Measurements from ENCODE around the gene MCF2L2. TPM values are rescaled to one million over a fixed set of nuclear protein-coding genes. Genes with fewer than 3 reads are reported as not detected.

Gene MCF2L2
- total and polyA plus RNA-seq, 2 donors (not counting 3 experiments of a cell fraction or from before 2014, with no cell fraction given): 0.15 to 1.1 TPM

DNA sequence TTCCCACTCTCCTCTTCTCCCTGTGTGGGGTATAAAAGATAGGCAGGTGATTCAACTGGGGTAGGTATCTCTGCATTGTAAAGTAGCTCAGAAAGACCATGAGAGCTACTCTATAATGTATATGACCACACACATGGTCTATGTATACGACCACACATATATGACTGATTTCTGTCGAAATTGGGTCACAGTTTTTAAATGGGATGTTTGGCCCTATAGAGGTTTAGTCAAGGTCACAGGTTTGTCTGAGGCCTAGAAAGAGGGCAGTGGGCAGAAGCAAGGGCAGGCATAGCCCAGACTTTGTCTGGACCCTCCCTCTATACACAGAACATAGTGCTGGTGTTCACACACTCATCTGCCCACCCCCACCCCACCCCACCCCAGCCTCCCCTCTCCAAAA is 270.3 kb downstream of the MCF2L2 start:
- Histone ChIP-seq H3K9me1 (replicated peaks; ENCODE audit: control insufficient read depth, extremely low read depth, insufficient read depth, low read length) (no peaks in the 10 kb centered on the region), H3K4me2 (ENCODE audit: insufficient read depth, low read length) (no peak overlapping the region), H3K79me2 (ENCODE audit: control insufficient read depth, insufficient read depth, low read length) (no peaks in the 10 kb centered on the region), H3K4me3 (replicated peaks in 1 of 3; ENCODE audit: insufficient read depth in 1 of 3, low read depth in 1 of 3, low read length in 3 of 3) (no peak overlapping the region), H3K9ac (replicated peaks; ENCODE audit: extremely low read depth, insufficient read depth, low read length) (no peak overlapping the region), H2AFZ (ENCODE audit: low read depth, low read length) (no peak overlapping the region), H4K20me1 (replicated peaks; ENCODE audit: control insufficient read depth, extremely low read depth, insufficient read depth, low read length) (no peaks in the 10 kb centered on the region), H3K9me3 (replicated peaks; ENCODE audit: control insufficient read depth, insufficient read depth, low read length) (no peaks in the 10 kb centered on the region), H3K36me3 (ENCODE audit: control insufficient read depth in 2 of 2, extremely low read depth in 1 of 2, insufficient read depth in 2 of 2, low read length in 2 of 2) (no peaks in the 10 kb centered on the region), H3K27ac (ENCODE audit: insufficient read depth, low read depth, low read length) (no peak overlapping the region), H3K4me1 (ENCODE audit: control insufficient read depth, extremely low read depth, insufficient read depth, low read length) (peaks cover 19% of the 10 kb centered on the region), H3K27me3 (ENCODE audit: control insufficient read depth in 2 of 2, insufficient read depth in 2 of 2, low read length in 2 of 2) (no peaks in the 10 kb centered on the region)
- intact Hi-C loops (cut with micrococcal nuclease) (no loop called here), dilution Hi-C loops (cut with MboI; ENCODE audit: extremely low pct_ligation_motif_present, low sequenced_read_pairs) (no loop called here)
- no peak for DNase-seq (ENCODE audit: low read depth, low spot score)
- FAIRE-seq: no peak
- no TSS peak for BruUV-seq (replicated peaks)
- CTCF ChIA-PET: no interaction called here
- no peak for TF ChIP-seq POLR2AphosphoS5 (IDR thresholded peaks at IDR 0.05; ENCODE audit: insufficient read depth, low read depth, low read length)
- TF ChIP-seq, protein P1, sequence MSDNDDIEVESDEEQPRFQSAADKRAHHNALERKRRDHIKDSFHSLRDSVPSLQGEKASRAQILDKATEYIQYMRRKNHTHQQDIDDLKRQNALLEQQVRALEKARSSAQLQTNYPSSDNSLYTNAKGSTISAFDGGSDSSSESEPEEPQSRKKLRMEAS (IDR thresholded peaks at IDR 0.05; ENCODE audit: insufficient read depth, insufficient read length): no peak
- POLR2A ChIA-PET: no interaction called here

DNA sequence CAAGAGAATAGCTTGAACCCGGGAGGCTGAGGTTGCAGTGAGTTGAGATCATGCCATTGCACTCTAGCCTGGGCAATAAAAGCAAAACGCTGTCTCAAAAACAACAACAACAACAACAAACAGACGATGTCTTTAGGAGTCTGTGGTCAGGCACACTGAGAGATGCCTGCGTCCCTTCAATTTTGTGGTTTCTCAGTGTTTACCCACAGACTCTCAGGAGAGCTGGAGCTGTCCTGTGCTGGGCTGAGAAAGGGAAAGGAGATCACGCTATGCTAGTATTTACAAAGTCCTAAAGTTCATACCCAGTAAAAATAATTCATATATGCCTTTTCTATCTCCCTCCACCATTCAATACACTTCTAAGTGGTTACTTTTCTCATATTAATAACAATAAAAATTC is 272.2 kb downstream of the MCF2L2 start:
- Histone ChIP-seq H2AFZ (ENCODE audit: low read depth, low read length) (no peak overlapping the region), H3K4me3 (replicated peaks in 1 of 3; ENCODE audit: insufficient read depth in 1 of 3, low read depth in 1 of 3, low read length in 3 of 3) (no peak overlapping the region), H3K27me3 (ENCODE audit: control insufficient read depth in 2 of 2, insufficient read depth in 2 of 2, low read length in 2 of 2) (peaks cover 0 to 2% of the 10 kb centered on the region in 2 experiments), H3K4me2 (ENCODE audit: insufficient read depth, low read length) (no peak overlapping the region), H3K9me3 (replicated peaks; ENCODE audit: control insufficient read depth, insufficient read depth, low read length) (no peaks in the 10 kb centered on the region), H3K79me2 (ENCODE audit: control insufficient read depth, insufficient read depth, low read length) (no peaks in the 10 kb centered on the region), H3K36me3 (ENCODE audit: control insufficient read depth in 2 of 2, extremely low read depth in 1 of 2, insufficient read depth in 2 of 2, low read length in 2 of 2) (no peaks in the 10 kb centered on the region), H3K27ac (ENCODE audit: insufficient read depth, low read depth, low read length) (no peak overlapping the region), H3K9ac (replicated peaks; ENCODE audit: extremely low read depth, insufficient read depth, low read length) (no peak overlapping the region), H3K9me1 (replicated peaks; ENCODE audit: control insufficient read depth, extremely low read depth, insufficient read depth, low read length) (no peaks in the 10 kb centered on the region), H3K4me1 (ENCODE audit: control insufficient read depth, extremely low read depth, insufficient read depth, low read length) (peaks cover 12% of the 10 kb centered on the region), H4K20me1 (replicated peaks; ENCODE audit: control insufficient read depth, extremely low read depth, insufficient read depth, low read length) (no peaks in the 10 kb centered on the region)
- POLR2A ChIA-PET: no interaction called here
- CTCF ChIA-PET: no interaction called here
- DNase-seq (ENCODE audit: low read depth, low spot score): no peak
- dilution Hi-C loops (cut with MboI; ENCODE audit: extremely low pct_ligation_motif_present, low sequenced_read_pairs) (no loop called here), intact Hi-C loops (cut with micrococcal nuclease) (no loop called here)
- TF ChIP-seq FOS (IDR thresholded peaks at IDR 0.05; ENCODE audit: borderline replicate concordance, insufficient read depth, low read length) (no peak), POLR2A (IDR thresholded peaks at IDR 0.05; ENCODE audit: low read depth, low read length) (no peak), JUN (IDR thresholded peaks at IDR 0.05; ENCODE audit: borderline replicate concordance, insufficient read depth, insufficient read length, low read depth) (no peak), EZH2 (IDR thresholded peaks at IDR 0.05; ENCODE audit: borderline replicate concordance, low read depth, low read length, severe bottlenecking) (no peak), GATA2 (IDR thresholded peaks at IDR 0.05; ENCODE audit: insufficient read depth, insufficient read length, low read depth, low read length) (no peak), POLR2AphosphoS5 (IDR thresholded peaks at IDR 0.05; ENCODE audit: insufficient read depth, low read depth, low read length) (no peak), MYC (IDR thresholded peaks at IDR 0.05; ENCODE audit: low read depth, low read length) (no peak)
- TF ChIP-seq, protein P2, sequence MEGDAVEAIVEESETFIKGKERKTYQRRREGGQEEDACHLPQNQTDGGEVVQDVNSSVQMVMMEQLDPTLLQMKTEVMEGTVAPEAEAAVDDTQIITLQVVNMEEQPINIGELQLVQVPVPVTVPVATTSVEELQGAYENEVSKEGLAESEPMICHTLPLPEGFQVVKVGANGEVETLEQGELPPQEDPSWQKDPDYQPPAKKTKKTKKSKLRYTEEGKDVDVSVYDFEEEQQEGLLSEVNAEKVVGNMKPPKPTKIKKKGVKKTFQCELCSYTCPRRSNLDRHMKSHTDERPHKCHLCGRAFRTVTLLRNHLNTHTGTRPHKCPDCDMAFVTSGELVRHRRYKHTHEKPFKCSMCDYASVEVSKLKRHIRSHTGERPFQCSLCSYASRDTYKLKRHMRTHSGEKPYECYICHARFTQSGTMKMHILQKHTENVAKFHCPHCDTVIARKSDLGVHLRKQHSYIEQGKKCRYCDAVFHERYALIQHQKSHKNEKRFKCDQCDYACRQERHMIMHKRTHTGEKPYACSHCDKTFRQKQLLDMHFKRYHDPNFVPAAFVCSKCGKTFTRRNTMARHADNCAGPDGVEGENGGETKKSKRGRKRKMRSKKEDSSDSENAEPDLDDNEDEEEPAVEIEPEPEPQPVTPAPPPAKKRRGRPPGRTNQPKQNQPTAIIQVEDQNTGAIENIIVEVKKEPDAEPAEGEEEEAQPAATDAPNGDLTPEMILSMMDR (IDR thresholded peaks at IDR 0.05; ENCODE audit: extremely low read depth in 1 of 2, insufficient read depth in 1 of 2, low read depth in 1 of 2, low read length in 2 of 2): no peak
- TF ChIP-seq, protein P1 (IDR thresholded peaks at IDR 0.05; ENCODE audit: insufficient read depth, insufficient read length): no peak
- no TSS peak for BruUV-seq (replicated peaks)
- FAIRE-seq: no peak
